NCI-H526 treated with DMSO at 0.1 percent for 48 hours (cell line): Measurements from ENCODE around the gene APCS.

Experiments used
- DNase-seq: peaks from one replicate; lab custom pipeline; 2025; lab: John Stamatoyannopoulos, UW

The APCS gene

GRCh38 chr1:159587461-159587951, at the start of gene APCS:
Gene APCS, plus strand, starts transcription at chr1:159587826. Its CDS starts 96 bp downstream, at chr1:159587922.
- DNase-seq: no peak

- no peak for DNase-seq
Observed at GRCh38 chr1:159548126-159548525, 39.5 kb upstream of the APCS start.

GRCh38 chr1:159554261-159554660, 33.4 kb upstream of the APCS start:
- no peak for DNase-seq

GRCh38 chr1:159554696-159555095, 32.9 kb upstream of the APCS start:
- DNase-seq: no peak

GRCh38 chr1:159556931-159557369, 30.7 kb upstream of the APCS start:
- no peak for DNase-seq

GRCh38 chr1:159560599-159560998, 27.0 kb upstream of the APCS start:
- no peak for DNase-seq

- DNase-seq: no peak
Observed at GRCh38 chr1:159561497-159561896, 26.1 kb upstream of the APCS start.

- no peak for DNase-seq
Observed at GRCh38 chr1:159562680-159563079, 24.9 kb upstream of the APCS start.

- DNase-seq: no peak
Observed at GRCh38 chr1:159577446-159577845, 10.2 kb upstream of the APCS start.

GRCh38 chr1:159580340-159580739, 7.3 kb upstream of the APCS start:
- no peak for DNase-seq

GRCh38 chr1:159581422-159581821, 6.2 kb upstream of the APCS start:
- DNase-seq: no peak

GRCh38 chr1:159584536-159584935, 3.1 kb upstream of the APCS start:
- DNase-seq: no peak

- DNase-seq: no peak
Observed at GRCh38 chr1:159591981-159592380, 4.4 kb downstream of the APCS start.

- no peak for DNase-seq
Observed at GRCh38 chr1:159594625-159595405, 7.2 kb downstream of the APCS start.

- no peak for DNase-seq
Observed at GRCh38 chr1:159598196-159598595, 10.6 kb downstream of the APCS start.

- no peak for DNase-seq
Observed at GRCh38 chr1:159600894-159601293, 13.3 kb downstream of the APCS start.

- no peak for DNase-seq
Observed at GRCh38 chr1:159602501-159602999, 14.9 kb downstream of the APCS start.

- no peak for DNase-seq
Observed at GRCh38 chr1:159612211-159612885, 24.7 kb downstream of the APCS start.

GRCh38 chr1:159632922-159633321, 45.3 kb downstream of the APCS start:
- DNase-seq: no peak
